GM13976 (cell line): ENCODE measurements around the gene ALK.

Experiments
- DNase-seq: peaks from one replicate; pipeline ENCODE4 v3.0.0; 2012; ENCODE audit warnings: low spot score
- in situ Hi-C: fragments of 300-500 bp; cut with MboI; formaldehyde crosslinking; loops from one replicate; pipeline ENCODE4 v1.12.0; 2022; ENCODE audit warnings: low sequenced_read_pairs, mixed read lengths, inconsistent platforms; ENCODE audit not compliant: unreplicated experiment
- TF ChIP-seq, protein P1 (sequence below): IDR thresholded peaks from 2 replicates; pipeline ENCODE4 v1.5.1; 2012; ENCODE audit warnings: borderline replicate concordance, mild to moderate bottlenecking; ENCODE audit not compliant: insufficient read depth; ENCODE audit errors: extremely low read depth, missing control alignments, control extremely low read depth

ALK gene

DNA sequence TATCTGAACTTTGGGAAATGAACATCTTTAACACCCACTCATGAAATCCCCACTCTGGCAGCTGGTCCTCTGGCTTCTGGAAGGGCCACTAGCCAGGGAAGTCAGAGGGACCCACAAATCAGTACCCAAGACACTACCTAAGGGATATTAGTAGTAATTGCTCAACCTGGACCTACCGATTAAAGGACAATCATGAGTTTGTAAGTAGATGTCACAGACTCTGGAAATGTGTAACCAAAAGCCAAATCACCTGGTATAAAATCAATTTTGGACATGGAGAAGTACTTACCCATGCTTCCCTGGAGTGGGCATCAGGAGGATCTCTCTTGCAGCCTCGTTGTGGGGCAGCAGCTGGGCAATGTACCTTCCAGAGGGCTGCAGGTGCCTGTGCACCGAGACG is 389.8 kb downstream of the ALK start:
- TF ChIP-seq, protein P1, sequence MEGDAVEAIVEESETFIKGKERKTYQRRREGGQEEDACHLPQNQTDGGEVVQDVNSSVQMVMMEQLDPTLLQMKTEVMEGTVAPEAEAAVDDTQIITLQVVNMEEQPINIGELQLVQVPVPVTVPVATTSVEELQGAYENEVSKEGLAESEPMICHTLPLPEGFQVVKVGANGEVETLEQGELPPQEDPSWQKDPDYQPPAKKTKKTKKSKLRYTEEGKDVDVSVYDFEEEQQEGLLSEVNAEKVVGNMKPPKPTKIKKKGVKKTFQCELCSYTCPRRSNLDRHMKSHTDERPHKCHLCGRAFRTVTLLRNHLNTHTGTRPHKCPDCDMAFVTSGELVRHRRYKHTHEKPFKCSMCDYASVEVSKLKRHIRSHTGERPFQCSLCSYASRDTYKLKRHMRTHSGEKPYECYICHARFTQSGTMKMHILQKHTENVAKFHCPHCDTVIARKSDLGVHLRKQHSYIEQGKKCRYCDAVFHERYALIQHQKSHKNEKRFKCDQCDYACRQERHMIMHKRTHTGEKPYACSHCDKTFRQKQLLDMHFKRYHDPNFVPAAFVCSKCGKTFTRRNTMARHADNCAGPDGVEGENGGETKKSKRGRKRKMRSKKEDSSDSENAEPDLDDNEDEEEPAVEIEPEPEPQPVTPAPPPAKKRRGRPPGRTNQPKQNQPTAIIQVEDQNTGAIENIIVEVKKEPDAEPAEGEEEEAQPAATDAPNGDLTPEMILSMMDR, result no peak
- no peak for DNase-seq
- in situ Hi-C loops, result no loop called here

GRCh38 chr2:29530281-29530680 is 391.1 kb downstream of the ALK start:
- in situ Hi-C loops, result no loop called here
- DNase-seq, result no peak
- TF ChIP-seq, protein P1, result no peak

DNA sequence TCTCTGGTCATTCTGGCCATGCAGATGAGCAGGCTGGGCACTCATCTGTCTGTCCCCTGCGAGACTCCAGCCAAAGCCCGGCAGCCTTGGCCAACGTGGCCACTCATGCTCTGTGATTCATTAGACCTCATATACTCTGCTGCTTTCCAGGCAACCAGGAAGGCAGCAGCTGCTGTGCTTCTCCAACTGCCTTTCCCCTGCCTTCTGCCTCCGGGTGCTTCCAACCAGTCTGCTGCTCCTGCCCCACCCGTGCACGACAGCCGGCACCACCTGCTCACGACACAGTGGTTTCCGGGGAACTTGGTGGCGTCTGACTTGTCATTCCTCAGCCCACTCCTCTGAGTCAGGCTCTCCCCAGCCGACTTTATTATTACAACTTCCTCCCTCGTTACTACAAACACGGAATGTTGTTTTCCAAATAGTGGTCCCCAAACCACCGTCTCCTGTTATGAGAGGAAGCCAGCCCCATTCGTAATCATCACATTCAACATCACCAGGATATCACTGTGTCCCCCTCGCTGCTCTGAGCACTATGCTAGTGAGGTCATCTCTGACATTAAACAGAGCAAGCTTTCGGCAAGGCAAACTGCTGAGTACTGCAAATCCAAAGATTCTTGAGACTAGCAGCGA is 392.4 kb downstream of the ALK start:
- TF ChIP-seq, protein P1, result no peak
- in situ Hi-C loops, result no loop called here
- DNase-seq, result no peak

- in situ Hi-C loops, result no loop called here
- no peak for DNase-seq
- TF ChIP-seq, protein P1, result no peak
Measured at GRCh38 chr2:29528371-29528770, 393.0 kb downstream of the ALK start.

- TF ChIP-seq, protein P1, result no peak
Measured at GRCh38 chr2:29527947-29528346, 393.4 kb downstream of the ALK start.

GRCh38 chr2:29526587-29527586 is 394.5 kb downstream of the ALK start:
- TF ChIP-seq, protein P1, result no peak
- in situ Hi-C loops, result no loop called here
- no peak for DNase-seq

More at GRCh38 chr2:29527947-29528346, 393.4 kb downstream of the ALK start:
- no peak for DNase-seq
- in situ Hi-C loops, result no loop called here
